H9 (cell line): Measurements from ENCODE around the gene GAB3. TPM values are rescaled to one million over a fixed set of nuclear protein-coding genes. Genes with fewer than 3 reads are reported as not detected.
A peak's percentile ranks its signal among the peaks of the same experiment; 100 is the strongest.

Experiments used
- DNase-seq: peaks from one replicate; pipeline ENCODE4 v3.0.0-alpha.2; 2017
- H2AFZ ChIP-seq: one replicate; pipeline ENCODE4 v1.6.1; 2013; ENCODE audit warnings: mild to moderate bottlenecking, low read length, control low read depth, moderate library complexity
- H2AK5ac ChIP-seq: 2 replicates; pipeline ENCODE4 v1.6.1; 2013; ENCODE audit warnings: low read length, control low read depth, mixed read lengths; ENCODE audit not compliant: insufficient read length
- H2BK120ac ChIP-seq: one replicate; pipeline ENCODE4 v1.6.1; 2013; ENCODE audit warnings: low read depth, mild to moderate bottlenecking, low read length, control low read depth, inconsistent platforms; ENCODE audit not compliant: poor library complexity, severe bottlenecking
- H2BK12ac ChIP-seq: 2 replicates; pipeline ENCODE4 v1.6.1; 2013; ENCODE audit warnings: low read length, control low read depth, mixed read lengths, low read depth; ENCODE audit not compliant: insufficient read length
- H2BK15ac ChIP-seq: 2 replicates; pipeline ENCODE4 v1.6.1; 2013; ENCODE audit warnings: low read depth, low read length, control low read depth
- H2BK20ac ChIP-seq: one replicate; pipeline ENCODE4 v1.6.1; 2013; ENCODE audit warnings: low read depth, mild to moderate bottlenecking, low read length, control low read depth, inconsistent platforms; ENCODE audit not compliant: poor library complexity, severe bottlenecking
- H2BK5ac ChIP-seq: 2 replicates; pipeline ENCODE4 v1.6.1; 2013; ENCODE audit warnings: low read length, control low read depth, mixed read lengths; ENCODE audit not compliant: insufficient read length
- H3K14ac ChIP-seq: 2 replicates; pipeline ENCODE4 v1.6.1; 2013; ENCODE audit warnings: low read length, control low read depth; ENCODE audit not compliant: insufficient read depth
- H3K18ac ChIP-seq: 2 replicates; pipeline ENCODE4 v1.6.1; 2013; ENCODE audit warnings: low read depth, mild to moderate bottlenecking, mixed read lengths, low read length, control low read depth; ENCODE audit not compliant: insufficient read length
- H3K23ac ChIP-seq: 2 replicates; pipeline ENCODE4 v1.6.1; 2013; ENCODE audit warnings: low read length, control low read depth, mixed read lengths, low read depth; ENCODE audit not compliant: insufficient read length
- H3K23me2 ChIP-seq: 2 replicates; pipeline ENCODE4 v1.6.1; 2013; ENCODE audit warnings: low read depth, mild to moderate bottlenecking, mixed read lengths, low read length, control low read depth; ENCODE audit not compliant: insufficient read length, poor library complexity, severe bottlenecking
- H3K27ac ChIP-seq: 2 replicates; pipeline ENCODE4 v1.5.1; 2013; ENCODE audit warnings: low read length, control low read depth, mixed read lengths, low read depth; ENCODE audit not compliant: insufficient read length
- H3K27me3 ChIP-seq: 2 replicates; pipeline ENCODE4 v1.6.1; 2013; ENCODE audit warnings: low read length, control low read depth, inconsistent platforms; ENCODE audit not compliant: insufficient read depth
- H3K4ac ChIP-seq: 2 replicates; pipeline ENCODE4 v1.6.1; 2013; ENCODE audit warnings: low read depth, mild to moderate bottlenecking, control low read depth, inconsistent platforms, low read length, moderate library complexity
- H3K4me1 ChIP-seq: 2 replicates; pipeline ENCODE4 v1.6.1; 2013; ENCODE audit warnings: low read length, control low read depth, inconsistent platforms; ENCODE audit not compliant: insufficient read depth
- H3K4me2 ChIP-seq: 2 replicates; pipeline ENCODE4 v1.6.1; 2013; ENCODE audit warnings: low read length, control low read depth, mixed read lengths; ENCODE audit not compliant: insufficient read length, insufficient read depth
- H3K56ac ChIP-seq: 2 replicates; pipeline ENCODE4 v1.6.1; 2013; ENCODE audit warnings: low read depth, mild to moderate bottlenecking, mixed read lengths, low read length, control low read depth; ENCODE audit not compliant: insufficient read length
- H3K79me1 ChIP-seq: 2 replicates; pipeline ENCODE4 v1.6.1; 2013; ENCODE audit warnings: low read depth, mild to moderate bottlenecking, moderate library complexity, low read length, control low read depth, inconsistent platforms; ENCODE audit not compliant: insufficient read depth, poor library complexity, severe bottlenecking
- H3K79me2 ChIP-seq: 2 replicates; pipeline ENCODE4 v1.6.1; 2013; ENCODE audit warnings: low read length, control low read depth, inconsistent platforms; ENCODE audit not compliant: insufficient read depth
- H3K9ac ChIP-seq: 2 replicates; pipeline ENCODE4 v1.6.1; 2013; ENCODE audit warnings: low read length, control low read depth, mixed read lengths; ENCODE audit not compliant: insufficient read length; ENCODE audit errors: extremely low read depth
- H3K9me3 ChIP-seq: one replicate; pipeline ENCODE4 v1.6.1; 2013; ENCODE audit warnings: low read depth, low read length, inconsistent platforms; ENCODE audit not compliant: control insufficient read depth
- H3T11ph ChIP-seq: one replicate; pipeline ENCODE4 v1.6.1; 2013; ENCODE audit warnings: mild to moderate bottlenecking, low read length, control low read depth, inconsistent platforms
- H4K20me1 ChIP-seq: one replicate; pipeline ENCODE4 v1.6.1; 2013; ENCODE audit not compliant: control insufficient read depth, insufficient read length, insufficient read depth
- H4K5ac ChIP-seq: 2 replicates; pipeline ENCODE4 v1.6.1; 2013; ENCODE audit warnings: low read depth, mild to moderate bottlenecking, mixed read lengths, low read length, control low read depth; ENCODE audit not compliant: insufficient read length
- H4K8ac ChIP-seq: replicated peaks from 2 replicates; pipeline ENCODE4 v1.6.1; 2013; ENCODE audit warnings: low read length, control low read depth, mixed read lengths, low read depth; ENCODE audit not compliant: insufficient read length
- H4K91ac ChIP-seq: 2 replicates; pipeline ENCODE4 v1.6.1; 2013; ENCODE audit warnings: low read depth, mild to moderate bottlenecking, moderate library complexity, mixed read lengths, low read length, control low read depth; ENCODE audit not compliant: insufficient read length
- H3K27ac Mint-ChIP-seq, 3 experiments: 2 replicates in 2 of 3; 3 replicates in 1 of 3; pipeline ENCODE4 v1.8.0; 2020 to 2021; ENCODE audit warnings: mixed read lengths in 3 of 3, mild to moderate bottlenecking in 1 of 3, moderate library complexity in 1 of 3
- H3K27me3 Mint-ChIP-seq: 2 replicates; pipeline ENCODE4 v1.8.0; 2021; ENCODE audit warnings: low read depth, mild to moderate bottlenecking, moderate library complexity, mixed read lengths
- H3K36me3 Mint-ChIP-seq, 3 experiments: 2 replicates in 2 of 3; 3 replicates in 1 of 3; pipeline ENCODE4 v1.8.0; 2020 to 2021; ENCODE audit warnings: low read depth in 3 of 3, mixed read lengths in 3 of 3; ENCODE audit not compliant: insufficient read depth in 1 of 3
- H3K4me1 Mint-ChIP-seq, 2 experiments: 2 replicates each; pipeline ENCODE4 v1.8.0; 2020; ENCODE audit warnings: mixed read lengths in 2 of 2
- H3K4me3 Mint-ChIP-seq, 2 experiments: 2 replicates in 1 of 2; 3 replicates in 1 of 2; pipeline ENCODE4 v1.8.0; 2020 to 2021; ENCODE audit warnings: mild to moderate bottlenecking in 2 of 2, mixed read lengths in 2 of 2, moderate library complexity in 1 of 2
- H3K9me3 Mint-ChIP-seq, 2 experiments: 2 replicates in 1 of 2; 3 replicates in 1 of 2; pipeline ENCODE4 v1.8.0; 2020; ENCODE audit warnings: mild to moderate bottlenecking in 2 of 2, mixed read lengths in 2 of 2, moderate library complexity in 1 of 2
- WGBS: extraction: QIAGEN DNeasy Blood & Tissue Kit; methylation state at CpG from one replicate; pipeline ENCODE4 v1.1.7; 2013; ENCODE audit warnings: missing lambda C conversion rate, low lambda C conversion rate, mixed read lengths; ENCODE audit not compliant: insufficient read length; ENCODE audit errors: extremely low coverage; 5-methylcytosine and 5-hydroxymethylcytosine counted together
- total RNA-seq: library from RNA; stranded (reverse); gene quantifications from 2 replicates; pipeline ENCODE4 v1.2.1, GENCODE V29; 2021
- TF ChIP-seq, protein P1 (sequence below): fragments of 200-600 bp; sonication (generic); conservative IDR thresholded peaks from 3 replicates; pipeline ENCODE4 v1.8.0; 2021; ENCODE audit warnings: antibody characterized with exemption, mild to moderate bottlenecking

The GAB3 gene
- total RNA-seq, 1 experiment from 2014 or later, result 0.46 TPM

DNA sequence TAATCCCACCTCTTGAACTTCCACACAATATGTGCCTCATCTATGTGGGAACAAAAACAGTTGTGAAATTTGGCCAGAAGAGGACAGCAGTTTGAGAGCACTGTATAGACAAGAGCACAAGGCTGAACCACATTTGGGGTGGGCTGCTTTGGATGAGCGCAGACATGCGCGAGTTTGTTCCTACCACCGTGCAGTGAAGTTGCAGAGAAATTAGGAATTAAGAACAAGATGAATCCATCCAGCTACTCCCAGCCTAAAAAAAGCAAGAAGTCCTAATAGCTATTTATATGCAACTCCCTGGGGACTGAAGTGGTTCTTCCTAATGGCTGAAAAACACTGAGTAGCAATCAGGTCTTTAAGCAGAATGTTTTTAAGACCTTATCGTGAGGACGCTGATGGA, 1.0 kb downstream of the GAB3 start:
- H3K79me1 ChIP-seq, result no peaks in the 10 kb centered on the region
- no peak overlapping the region for H3T11ph ChIP-seq
- peaks cover 48% of the 10 kb centered on the region for H3K27me3 Mint-ChIP-seq
- H3K56ac ChIP-seq, result no peak overlapping the region
- no peak overlapping the region for H2BK15ac ChIP-seq
- no peak overlapping the region for H2BK5ac ChIP-seq
- H3K27ac ChIP-seq, result no peak overlapping the region
- H3K79me2 ChIP-seq, result no peaks in the 10 kb centered on the region
- peak overlapping the region in 1 of 2 experiments; percentile 64; a peak in 3 of 5 replicates for H3K4me3 Mint-ChIP-seq
- H3K9me3 Mint-ChIP-seq, result peaks cover 61 to 65% of the 10 kb centered on the region in 2 experiments
- H4K5ac ChIP-seq, result no peak overlapping the region
- TF ChIP-seq, protein P1, sequence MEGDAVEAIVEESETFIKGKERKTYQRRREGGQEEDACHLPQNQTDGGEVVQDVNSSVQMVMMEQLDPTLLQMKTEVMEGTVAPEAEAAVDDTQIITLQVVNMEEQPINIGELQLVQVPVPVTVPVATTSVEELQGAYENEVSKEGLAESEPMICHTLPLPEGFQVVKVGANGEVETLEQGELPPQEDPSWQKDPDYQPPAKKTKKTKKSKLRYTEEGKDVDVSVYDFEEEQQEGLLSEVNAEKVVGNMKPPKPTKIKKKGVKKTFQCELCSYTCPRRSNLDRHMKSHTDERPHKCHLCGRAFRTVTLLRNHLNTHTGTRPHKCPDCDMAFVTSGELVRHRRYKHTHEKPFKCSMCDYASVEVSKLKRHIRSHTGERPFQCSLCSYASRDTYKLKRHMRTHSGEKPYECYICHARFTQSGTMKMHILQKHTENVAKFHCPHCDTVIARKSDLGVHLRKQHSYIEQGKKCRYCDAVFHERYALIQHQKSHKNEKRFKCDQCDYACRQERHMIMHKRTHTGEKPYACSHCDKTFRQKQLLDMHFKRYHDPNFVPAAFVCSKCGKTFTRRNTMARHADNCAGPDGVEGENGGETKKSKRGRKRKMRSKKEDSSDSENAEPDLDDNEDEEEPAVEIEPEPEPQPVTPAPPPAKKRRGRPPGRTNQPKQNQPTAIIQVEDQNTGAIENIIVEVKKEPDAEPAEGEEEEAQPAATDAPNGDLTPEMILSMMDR, result no peak
- H3K4me1 Mint-ChIP-seq, result peaks cover 6 to 9% of the 10 kb centered on the region in 2 experiments; a peak in 3 of 4 replicates
- no peak overlapping the region for H2BK20ac ChIP-seq
- H3K9ac ChIP-seq, result no peak overlapping the region
- peaks cover 0 to 8% (median 5%) of the 10 kb centered on the region in 3 experiments; a peak in 5 of 7 replicates for H3K36me3 Mint-ChIP-seq
- DNase-seq, result no peak
- H4K91ac ChIP-seq, result no peak overlapping the region
- H3K27me3 ChIP-seq, result peaks cover 20% of the 10 kb centered on the region; the same call in 1 of the 2 replicates
- no peak overlapping the region for H3K14ac ChIP-seq
- H3K4me1 ChIP-seq, result no peaks in the 10 kb centered on the region; the same call in 1 of the 2 replicates
- H3K9me3 ChIP-seq, result peaks cover 12% of the 10 kb centered on the region
- no peak overlapping the region for H2BK120ac ChIP-seq
- no peaks in the 10 kb centered on the region for H4K20me1 ChIP-seq
- WGBS, result no CpG with 5 or more reads among the region's 6 CpGs
- no peak overlapping the region for H2AK5ac ChIP-seq
- no peak overlapping the region for H3K27ac Mint-ChIP-seq
- H3K23ac ChIP-seq, result no peak overlapping the region
- no peak overlapping the region for H2BK12ac ChIP-seq
- no peak overlapping the region for H2AFZ ChIP-seq
- H3K4me2 ChIP-seq, result peak overlapping the region; percentile 55
- H3K18ac ChIP-seq, result no peak overlapping the region
- H3K23me2 ChIP-seq, result no peaks in the 10 kb centered on the region
- H3K4ac ChIP-seq, result no peak overlapping the region
- no peak overlapping the region for H4K8ac ChIP-seq
